A549 treated with dexamethasone at 1 μM for 4 hours (cell line): ENCODE data around the gene CRYBA1. TPM values are rescaled to one million over a fixed set of nuclear protein-coding genes. Genes with fewer than 3 reads are reported as not detected.

ENCODE experiments used
- total RNA-seq: library from RNA; stranded (reverse); fragments of 200-300 nt; extraction: Qiagen RNA extraction; gene quantifications from 5 replicates; pipeline ENCODE4 v1.2.3, GENCODE V29; 2022

The CRYBA1 gene, protein sequence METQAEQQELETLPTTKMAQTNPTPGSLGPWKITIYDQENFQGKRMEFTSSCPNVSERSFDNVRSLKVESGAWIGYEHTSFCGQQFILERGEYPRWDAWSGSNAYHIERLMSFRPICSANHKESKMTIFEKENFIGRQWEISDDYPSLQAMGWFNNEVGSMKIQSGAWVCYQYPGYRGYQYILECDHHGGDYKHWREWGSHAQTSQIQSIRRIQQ
- not detected in 5 replicates for total RNA-seq

DNA sequence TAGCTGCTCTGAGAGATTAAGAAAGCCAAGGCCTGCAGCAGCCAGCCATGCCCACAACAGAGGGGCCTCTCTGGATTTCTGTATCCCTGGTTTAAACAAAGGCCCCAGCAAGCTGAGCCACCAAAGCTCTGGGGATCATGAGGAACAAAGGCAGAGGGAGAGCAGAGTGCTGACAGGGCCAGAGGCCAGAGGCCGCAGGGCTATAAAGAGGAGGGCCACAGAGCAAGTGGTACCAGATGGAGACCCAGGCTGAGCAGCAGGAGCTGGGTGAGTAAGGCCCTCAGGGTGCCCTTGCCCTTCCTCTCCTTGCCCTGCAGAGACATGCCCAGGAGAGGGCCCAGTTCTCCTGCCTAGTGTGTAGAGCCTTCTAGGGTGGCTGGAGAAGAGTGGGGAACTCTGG, at the start of gene CRYBA1:
CRYBA1 (plus strand) TSS at position 232 of the 400 bp plus-strand sequence; CDS start at position 237, 5 bp downstream.

DNA sequence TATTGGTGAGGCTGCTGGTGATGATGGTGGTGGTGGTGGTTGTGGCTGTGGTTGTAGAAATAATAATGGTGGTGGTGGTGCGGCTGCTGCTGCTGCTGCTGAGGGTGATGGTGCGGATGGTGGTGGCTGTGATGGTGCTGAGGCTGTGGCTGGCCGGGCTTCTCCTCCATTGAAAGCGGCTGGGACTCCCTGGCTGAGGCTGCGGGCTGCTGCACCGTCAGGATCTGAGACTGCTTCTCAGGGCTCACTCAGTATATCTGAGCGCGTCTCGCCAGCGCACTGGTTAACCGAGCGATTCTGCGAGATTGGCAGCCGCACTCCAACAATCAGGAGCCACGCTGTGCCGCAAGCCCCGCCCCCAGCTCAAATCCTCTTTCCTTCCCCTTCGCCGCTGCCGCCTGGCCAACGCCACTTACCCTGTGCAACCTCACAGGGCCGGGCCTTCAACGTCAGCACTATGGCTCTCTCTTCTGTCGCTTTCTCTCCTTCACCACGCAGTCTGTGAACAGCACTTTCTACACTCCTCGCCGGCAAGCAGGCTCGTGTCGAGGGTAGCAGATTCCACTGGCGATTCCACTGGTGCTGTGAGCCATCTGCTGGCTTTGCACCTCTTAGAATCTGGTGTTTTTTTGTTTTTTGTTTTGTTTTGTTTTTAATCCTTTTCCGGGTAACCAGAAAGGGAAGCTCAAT, 47.4 kb downstream of the CRYBA1 start, which contains the start of gene NUFIP2:
NUFIP2 (minus strand) TSS at position 259 of the 690 bp plus-strand sequence; CDS start at position 170, 89 bp downstream.

Other genes with a start within 250 kb of the CRYBA1 start
- 0.08 TPM in 1 of 5 replicates, not detected in the others for gene SEZ6, start 240.8 kb upstream of the CRYBA1 start, total RNA-seq
- 0.07 to 0.29 TPM (median 0.10 TPM) in 5 replicates for gene PIPOX, start 203.7 kb upstream of the CRYBA1 start, total RNA-seq
- 14.6 to 29.1 TPM (median 24.1 TPM) in 5 replicates for gene MYO18A, start 66.5 kb upstream of the CRYBA1 start, total RNA-seq
- gene NUFIP2, start 47.3 kb downstream of the CRYBA1 start, total RNA-seq = 38.1 to 97.3 TPM (median 78.8 TPM) in 5 replicates
- gene TAOK1, start 143.5 kb downstream of the CRYBA1 start, total RNA-seq = 17.1 to 32.5 TPM (median 28.3 TPM) in 5 replicates